Liver (tissue), 9 donors: ENCODE measurements around the gene DDX54. TPM values are rescaled to one million over a fixed set of nuclear protein-coding genes. Genes with fewer than 3 reads are reported as not detected.

Source experiments
- DNase-seq: peaks from one replicate; pipeline ENCODE4 v3.0.0-alpha.2; 2017; ENCODE audit warnings: low spot score
- H3K27ac ChIP-seq, 2 donors: one replicate each; pipeline ENCODE4 v1.7.0; 2013; ENCODE audit warnings: inconsistent platforms in 2 of 2, low read length in 2 of 2, control low read depth in 1 of 2, low read depth in 1 of 2, mild to moderate bottlenecking in 1 of 2
- H3K27me3 ChIP-seq, 4 donors: one replicate each; pipeline versions ENCODE4 v1.6.1 to v1.7.0; 2013; ENCODE audit warnings: low read length in 3 of 4, inconsistent platforms in 1 of 4, mild to moderate bottlenecking in 1 of 4, moderate library complexity in 1 of 4; ENCODE audit not compliant: control insufficient read depth in 4 of 4, insufficient read depth in 4 of 4
- H3K36me3 ChIP-seq, 4 donors: one replicate each; pipeline versions ENCODE4 v1.6.1 to v1.7.0; 2013; ENCODE audit warnings: low read length in 3 of 4, mild to moderate bottlenecking in 3 of 4, low read depth in 1 of 4, moderate library complexity in 1 of 4; ENCODE audit not compliant: control insufficient read depth in 4 of 4, insufficient read depth in 3 of 4
- H3K4me1 ChIP-seq, 4 donors: one replicate each; pipeline versions ENCODE4 v1.6.1 to v1.7.0; 2013; ENCODE audit warnings: low read length in 3 of 4, mild to moderate bottlenecking in 3 of 4, moderate library complexity in 1 of 4; ENCODE audit not compliant: control insufficient read depth in 4 of 4, insufficient read depth in 4 of 4
- H3K4me3 ChIP-seq, 3 donors: one replicate each; pipeline versions ENCODE4 v1.6.1 to v1.7.0; 2013; ENCODE audit warnings: low read length in 3 of 3, control low read depth in 1 of 3, low read depth in 1 of 3, mild to moderate bottlenecking in 1 of 3
- H3K9ac ChIP-seq, 2 donors: one replicate each; pipeline ENCODE4 v1.7.0; 2013; ENCODE audit warnings: low read length in 2 of 2, mild to moderate bottlenecking in 2 of 2, moderate library complexity in 2 of 2, control low read depth in 1 of 2, low read depth in 1 of 2
- H3K9me3 ChIP-seq, 4 donors: one replicate each; pipeline versions ENCODE4 v1.6.1 to v1.7.0; 2013; ENCODE audit warnings: low read length in 3 of 4; ENCODE audit not compliant: control insufficient read depth in 4 of 4
- ATF3 ChIP-seq: IDR thresholded peaks from 2 replicates; pipeline ENCODE4 v1.6.1; 2016; ENCODE audit warnings: antibody characterized with exemption
- CTCF ChIP-seq: fragments of 150-350 bp; IDR thresholded peaks from 2 replicates; pipeline ENCODE4 v1.5.1; 2017; ENCODE audit warnings: improper control_type of control experiment, low read depth, low read length; ENCODE audit not compliant: missing input control
- EGR1 ChIP-seq, 2 donors: IDR thresholded peaks; 2 replicates each; pipeline ENCODE4 v1.6.1; 2016 to 2018; ENCODE audit warnings: antibody characterized with exemption in 2 of 2, low read depth in 2 of 2
- FOXA1 ChIP-seq: IDR thresholded peaks from 2 replicates; pipeline ENCODE4 v1.6.1; 2016; ENCODE audit warnings: antibody characterized with exemption
- FOXA2 ChIP-seq: IDR thresholded peaks from 2 replicates; pipeline ENCODE4 v1.6.1; 2016; ENCODE audit warnings: antibody characterized with exemption
- GABPA ChIP-seq, 2 donors: IDR thresholded peaks in 1 of 2; conservative IDR thresholded peaks in 1 of 2; 2 replicates each; pipeline ENCODE4 v1.6.1; 2016; ENCODE audit warnings: antibody characterized with exemption in 2 of 2, mild to moderate bottlenecking in 1 of 2, moderate library complexity in 1 of 2
- HNF4A ChIP-seq, 2 donors: conservative IDR thresholded peaks; 2 replicates each; pipeline ENCODE4 v1.6.1; 2016; ENCODE audit warnings: antibody characterized with exemption in 2 of 2, mild to moderate bottlenecking in 2 of 2
- HNF4G ChIP-seq: IDR thresholded peaks from 2 replicates; pipeline ENCODE4 v1.6.1; 2016; ENCODE audit warnings: antibody characterized with exemption
- JUND ChIP-seq, 2 donors: IDR thresholded peaks; 2 replicates each; pipeline ENCODE4 v1.6.1; 2016; ENCODE audit warnings: antibody characterized with exemption in 2 of 2
- MAX ChIP-seq: IDR thresholded peaks from 2 replicates; pipeline ENCODE4 v1.6.1; 2016; ENCODE audit warnings: antibody characterized with exemption
- NR2F2 ChIP-seq: IDR thresholded peaks from 2 replicates; pipeline ENCODE4 v1.6.1; 2016; ENCODE audit warnings: antibody characterized with exemption
- RAD21 ChIP-seq, 2 donors: IDR thresholded peaks; 2 replicates each; pipeline ENCODE4 v1.6.1; 2016; ENCODE audit warnings: antibody characterized with exemption in 2 of 2, mild to moderate bottlenecking in 2 of 2
- REST ChIP-seq: IDR thresholded peaks from 2 replicates; pipeline ENCODE4 v1.6.1; 2016; ENCODE audit warnings: antibody characterized with exemption, mild to moderate bottlenecking
- RXRA ChIP-seq, 2 donors: IDR thresholded peaks; 2 replicates each; pipeline ENCODE4 v1.6.1; 2017 to 2018; ENCODE audit warnings: antibody characterized with exemption in 2 of 2, mild to moderate bottlenecking in 1 of 2
- SP1 ChIP-seq: IDR thresholded peaks from 2 replicates; pipeline ENCODE4 v1.6.1; 2018; ENCODE audit warnings: antibody characterized with exemption, mild to moderate bottlenecking
- TAF1 ChIP-seq: conservative IDR thresholded peaks from 2 replicates; pipeline ENCODE4 v1.6.1; 2016; ENCODE audit warnings: antibody characterized with exemption, mild to moderate bottlenecking
- YY1 ChIP-seq: IDR thresholded peaks from 2 replicates; pipeline ENCODE4 v1.6.1; 2016; ENCODE audit warnings: antibody characterized with exemption, mild to moderate bottlenecking
- ZBTB33 ChIP-seq: IDR thresholded peaks from 2 replicates; pipeline ENCODE4 v1.6.1; 2016; ENCODE audit warnings: antibody characterized with exemption
- WGBS: extraction: QIAGEN DNeasy Blood & Tissue Kit; methylation state at CpG from one replicate; pipeline ENCODE4 v1.1.7; 2013; 5-methylcytosine and 5-hydroxymethylcytosine counted together
- polyA plus RNA-seq, 2 donors: library from polyadenylated mRNA; stranded (reverse) in 1 of 2; unstranded in 1 of 2; fragments of 200-250 nt in 1 of 2; fragments of >200 nt in 1 of 2; fragmentation: Nextera tagmentation in 1 of 2; extraction: Ambion mirVana in 1 of 2; gene quantifications; one replicate each; pipeline versions ENCODE4 v1.2.1 to v1.2.3, GENCODE V29; 2013 to 2015
- total RNA-seq, 2 donors: library from RNA; depleted of rRNA; stranded (reverse); fragments of >200 nt; gene quantifications; one replicate each; pipeline ENCODE4 v1.2.3, GENCODE V29; 2014
- donor health status: healthy.
- donor health status: healthy.
- donor health status: healthy.
- donor health status: healthy.
- donor health status: healthy.

The DDX54 gene
- total and polyA plus RNA-seq, 4 donors, result 20.2 to 28.4 (median 21.6) TPM

- H3K9me3 ChIP-seq, result no peaks in the 10 kb centered on the region
- H3K27ac ChIP-seq, result peak overlapping the region; percentile 11 to 42
- no peak overlapping the region for H3K9ac ChIP-seq
- no peak for DNase-seq
- H3K4me1 ChIP-seq, result peaks cover 0 to 8% (median 0%) of the 10 kb centered on the region in 4 donors
- TF ChIP-seq JUND (IDR thresholded peaks at IDR 0.05) (no peak), RAD21 (IDR thresholded peaks at IDR 0.05) (no peak), RXRA (IDR thresholded peaks at IDR 0.05) (peak in 1 of 2 donors; percentile 16), ZBTB33 (no peak), CTCF (no peak), ATF3 (no peak), TAF1 (no peak), GABPA (IDR thresholded peaks at IDR 0.05 in 1 of 2, conservative IDR thresholded peaks at IDR 0.05 in 1 of 2) (no peak), FOXA2 (no peak), REST (no peak), SP1 (peak; percentile 44), EGR1 (IDR thresholded peaks at IDR 0.05; ENCODE audit: low read depth in 2 of 2) (no peak), NR2F2 (peak; percentile 76)
- H3K4me3 ChIP-seq, result no peak overlapping the region
- no peaks in the 10 kb centered on the region for H3K27me3 ChIP-seq
- WGBS, result 68% methylated on average over 10 of the region's 10 CpGs
- no peaks in the 10 kb centered on the region for H3K36me3 ChIP-seq
Observed at GRCh38 chr12:113208041-113208934, 23.0 kb upstream of the DDX54 start.

GRCh38 chr12:113207613-113208040 lies 22.3 kb upstream of the DDX54 start:
- no peaks in the 10 kb centered on the region for H3K36me3 ChIP-seq
- no peak for DNase-seq
- peaks cover 0 to 8% (median 0%) of the 10 kb centered on the region in 4 donors for H3K4me1 ChIP-seq
- no peaks in the 10 kb centered on the region for H3K27me3 ChIP-seq
- H3K9ac ChIP-seq, result no peak overlapping the region
- no peak overlapping the region for H3K27ac ChIP-seq
- no peaks in the 10 kb centered on the region for H3K9me3 ChIP-seq
- WGBS, result 81% methylated on average over 6 of the region's 6 CpGs
- H3K4me3 ChIP-seq, result no peak overlapping the region
- no peak for TF ChIP-seq MAX
- no peak for TF ChIP-seq ATF3
- no peak for TF ChIP-seq EGR1 (IDR thresholded peaks at IDR 0.05; ENCODE audit: low read depth in 2 of 2)
- TF ChIP-seq FOXA1, result no peak
- TF ChIP-seq HNF4G, result no peak
- TF ChIP-seq CTCF, result no peak
- TF ChIP-seq RAD21 (IDR thresholded peaks at IDR 0.05), result no peak
- no peak for TF ChIP-seq SP1
- TF ChIP-seq GABPA (IDR thresholded peaks at IDR 0.05 in 1 of 2, conservative IDR thresholded peaks at IDR 0.05 in 1 of 2), result no peak
- TF ChIP-seq JUND (IDR thresholded peaks at IDR 0.05), result no peak
- TF ChIP-seq YY1, result no peak
- TF ChIP-seq HNF4A (conservative IDR thresholded peaks at IDR 0.05), result no peak
- no peak for TF ChIP-seq RXRA (IDR thresholded peaks at IDR 0.05)
- TF ChIP-seq NR2F2, result no peak
- TF ChIP-seq FOXA2, result no peak
